NCI-H446 (cell line): Measurements from ENCODE around the gene PCDHGC5.
A peak's percentile ranks its signal among the peaks of the same experiment; 100 is the strongest.

Experiments
- DNase-seq, 2 experiments: peaks; one replicate each; lab custom pipeline; 2025; lab: John Stamatoyannopoulos, UW

The PCDHGC5 gene

GRCh38 chr5:141490771-141491170 lies 1.9 kb downstream of the PCDHGC5 start:
- no peak for DNase-seq

- DNase-seq, result no peak
Observed at GRCh38 chr5:141491323-141492167, 2.7 kb downstream of the PCDHGC5 start.

- no peak for DNase-seq
Observed at GRCh38 chr5:141492168-141492885, 3.4 kb downstream of the PCDHGC5 start.

- DNase-seq, result no peak
Observed at GRCh38 chr5:141493500-141494422, 4.9 kb downstream of the PCDHGC5 start.

GRCh38 chr5:141494761-141495452 lies 6.0 kb downstream of the PCDHGC5 start:
- no peak for DNase-seq

GRCh38 chr5:141495453-141495811 lies 6.6 kb downstream of the PCDHGC5 start:
- DNase-seq, result no peak

GRCh38 chr5:141496038-141496437 lies 7.2 kb downstream of the PCDHGC5 start:
- peak in 1 of 2 experiments; percentile 55 for DNase-seq

GRCh38 chr5:141501761-141502160 lies 12.9 kb downstream of the PCDHGC5 start:
- no peak for DNase-seq

GRCh38 chr5:141503681-141504080 lies 14.8 kb downstream of the PCDHGC5 start:
- peak in 1 of 2 experiments; percentile 2 for DNase-seq

- DNase-seq, result no peak
Observed at GRCh38 chr5:141504216-141504615, 15.3 kb downstream of the PCDHGC5 start.

GRCh38 chr5:141506381-141507155 lies 17.7 kb downstream of the PCDHGC5 start:
- no peak for DNase-seq

GRCh38 chr5:141507387-141508091 lies 18.7 kb downstream of the PCDHGC5 start:
- DNase-seq, result no peak

- no peak for DNase-seq
Observed at GRCh38 chr5:141508440-141508797, 19.5 kb downstream of the PCDHGC5 start.

GRCh38 chr5:141508798-141509611 lies 20.1 kb downstream of the PCDHGC5 start:
- peak in 1 of 2 experiments; percentile 65 for DNase-seq

GRCh38 chr5:141510160-141510559 lies 21.3 kb downstream of the PCDHGC5 start:
- DNase-seq, result no peak

- DNase-seq, result no peak
Observed at GRCh38 chr5:141510850-141511601, 22.1 kb downstream of the PCDHGC5 start.

GRCh38 chr5:141511771-141512325 lies 23.0 kb downstream of the PCDHGC5 start:
- DNase-seq, result no peak

- peak in 1 of 2 experiments; percentile 2 for DNase-seq
Observed at GRCh38 chr5:141512390-141512910, 23.6 kb downstream of the PCDHGC5 start.
